HG02852 (cell line): Measurements from ENCODE around the gene ACAD9.
"Not testable (repeated sequence)": the region's sequence is repeated elsewhere in the genome, so short reads cannot be mapped to it uniquely, and the experiment has no call there.

Experiments used
- ATAC-seq: cut with Tn5 transposase; IDR thresholded peaks from one replicate; pipeline ENCODE4 v1.9.1; 2021; ENCODE audit warnings: mild to moderate bottlenecking, moderate library complexity; ENCODE audit not compliant: unreplicated experiment

ACAD9 gene

GRCh38 chr3:128879125-128879969, at the start of gene ACAD9:
TSS of gene ACAD9 (plus strand) at chr3:128879620. CDS start at chr3:128879692, 72 bp downstream.
- peak; percentile 90 for ATAC-seq

- not testable (repeated sequence) for ATAC-seq
Measured at GRCh38 chr3:128829925-128830625, 49.3 kb upstream of the ACAD9 start.

GRCh38 chr3:128830762-128831161, 48.7 kb upstream of the ACAD9 start:
- not testable (repeated sequence) for ATAC-seq

- not testable (repeated sequence) for ATAC-seq
Measured at GRCh38 chr3:128832979-128833378, 46.4 kb upstream of the ACAD9 start.

- ATAC-seq: no peak
Measured at GRCh38 chr3:128835096-128835495, 44.3 kb upstream of the ACAD9 start.

GRCh38 chr3:128841926-128842920, 37.2 kb upstream of the ACAD9 start:
- ATAC-seq: no peak

GRCh38 chr3:128844502-128844901, 34.9 kb upstream of the ACAD9 start:
- no peak for ATAC-seq

GRCh38 chr3:128845119-128845777, 34.2 kb upstream of the ACAD9 start:
- no peak for ATAC-seq

- ATAC-seq: peak; percentile 78
Measured at GRCh38 chr3:128845778-128846485, 33.5 kb upstream of the ACAD9 start.

- no peak for ATAC-seq
Measured at GRCh38 chr3:128846486-128846891, 32.9 kb upstream of the ACAD9 start.

GRCh38 chr3:128847666-128848370, 31.6 kb upstream of the ACAD9 start:
- no peak for ATAC-seq

GRCh38 chr3:128848936-128849335, 30.5 kb upstream of the ACAD9 start:
- ATAC-seq: no peak

- ATAC-seq: no peak
Measured at GRCh38 chr3:128849911-128850455, 29.4 kb upstream of the ACAD9 start.

- ATAC-seq: no peak
Measured at GRCh38 chr3:128850544-128850943, 28.9 kb upstream of the ACAD9 start.

- no peak for ATAC-seq
Measured at GRCh38 chr3:128851601-128852000, 27.8 kb upstream of the ACAD9 start.

GRCh38 chr3:128853826-128854225, 25.6 kb upstream of the ACAD9 start:
- no peak for ATAC-seq

GRCh38 chr3:128854475-128854874, 24.9 kb upstream of the ACAD9 start:
- ATAC-seq: no peak

- no peak for ATAC-seq
Measured at GRCh38 chr3:128855569-128855968, 23.9 kb upstream of the ACAD9 start.

- no peak for ATAC-seq
Measured at GRCh38 chr3:128858167-128858566, 21.3 kb upstream of the ACAD9 start.
